SK-MEL-5 (cell line): Measurements from ENCODE around the gene FBRS. TPM values are rescaled to one million over a fixed set of nuclear protein-coding genes. Genes with fewer than 3 reads are reported as not detected.
A peak's percentile ranks its signal among the peaks of the same experiment; 100 is the strongest.

Source experiments
- DNase-seq: peaks from one replicate; pipeline ENCODE4 v3.0.0-alpha.2; 2016; ENCODE audit warnings: low read depth, low spot score
- in situ Hi-C: cut with HindIII; loops from 2 replicates; pipeline ENCODE4 v1.10.0; 2016; ENCODE audit warnings: low sequenced_read_pairs, high pct_unique_total_duplicates, low pct_unique_long_range_greater_than_20kb
- small RNA-seq, 2 experiments: library from RNA; depleted of rRNA; stranded (forward); fragments of <200 nt; gene quantifications; one replicate each; pipeline ENCODE3, GENCODE V24; 2014
- total RNA-seq: library from RNA; depleted of rRNA; stranded (reverse); fragments of >200 nt; shearing (Covaris generic); gene quantifications from 2 replicates; pipeline ENCODE4 v1.2.3, GENCODE V29; 2014; rRNA removed

The FBRS gene
- total RNA-seq, 1 experiment from 2014 or later = 8.8 TPM

DNA sequence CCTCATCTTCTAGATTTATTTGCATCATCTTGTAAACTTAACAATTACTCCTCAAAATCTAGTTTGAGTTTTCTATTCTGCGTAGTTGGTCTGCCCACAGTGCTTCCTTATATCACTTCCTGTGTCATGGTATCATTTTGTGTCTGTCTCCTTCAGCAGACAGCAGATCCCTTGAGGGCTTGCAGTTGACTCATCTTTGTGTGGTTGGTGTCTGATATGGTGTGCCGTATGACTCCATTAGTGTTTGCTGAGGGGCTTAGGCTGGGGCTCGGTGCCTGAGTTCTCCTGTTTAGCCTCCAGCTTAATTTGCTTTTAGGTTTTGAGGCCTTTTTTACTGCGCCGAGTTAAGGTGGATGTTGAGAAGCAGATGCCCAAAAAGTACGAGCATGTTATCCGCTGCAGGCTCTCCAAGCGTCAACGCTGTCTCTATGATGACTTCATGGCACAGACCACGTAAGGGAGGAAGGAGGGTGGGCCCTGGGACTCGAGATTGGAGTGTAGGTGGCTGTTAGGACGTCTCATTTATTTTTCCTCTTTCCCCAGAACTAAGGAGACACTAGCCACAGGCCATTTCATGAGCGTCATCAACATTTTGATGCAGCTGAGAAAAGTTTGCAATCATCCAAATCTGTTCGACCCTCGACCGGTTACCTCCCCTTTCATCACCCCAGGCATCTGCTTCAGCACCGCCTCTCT, 57.7 kb downstream of the FBRS start:
- DNase-seq = peak; percentile 62
- in situ Hi-C loops = no loop called here

DNA sequence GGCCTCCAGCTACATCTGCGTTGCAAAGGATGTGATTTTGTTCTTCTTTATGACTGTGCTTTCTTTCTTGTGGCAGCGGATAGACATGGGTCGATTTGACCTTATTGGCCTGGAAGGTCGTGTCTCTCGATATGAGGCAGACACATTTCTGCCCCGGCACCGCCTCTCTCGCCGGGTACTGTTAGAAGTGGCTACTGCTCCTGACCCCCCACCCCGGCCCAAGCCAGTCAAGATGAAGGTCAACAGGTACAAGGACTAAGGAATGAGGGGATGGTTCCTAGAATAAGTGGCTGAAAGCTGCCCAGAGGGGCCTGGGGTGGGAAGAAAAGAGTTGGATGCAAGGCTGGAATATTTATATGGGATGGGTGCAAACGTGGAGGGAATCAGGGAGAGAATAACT, 61.9 kb downstream of the FBRS start:
- no peak for DNase-seq
- in situ Hi-C loops = no loop called here

Small RNAs within 50 kb of the gene (small RNA-seq; reads per million reads assigned to genes)
- gene AC093249.1 (0 reads per million in 2 experiments), gene RNU6-1043P (0 reads per million in 2 experiments), gene RNU6-416P (0 reads per million in 2 experiments), gene SNORA30 (4.6 to 10.2 reads per million in 2 experiments)

Other genes starting within 250 kb of the FBRS start
- 11.9 and 21.7 TPM in 2 replicates for gene DCTPP1, start 228.4 kb upstream of the FBRS start, total RNA-seq
- 5.4 and 7.9 TPM in 2 replicates for gene SEPHS2, start 212.6 kb upstream of the FBRS start, total RNA-seq
- not detected in 2 replicates for gene ITGAL, start 185.7 kb upstream of the FBRS start, total RNA-seq
- 40.4 and 43.1 TPM in 2 replicates for gene ZNF768, start 131.9 kb upstream of the FBRS start, total RNA-seq
- 4.1 and 4.6 TPM in 2 replicates for gene ZNF747, start 123.6 kb upstream of the FBRS start, total RNA-seq
- gene ZNF764, start 100.1 kb upstream of the FBRS start, total RNA-seq = 4.1 and 4.9 TPM in 2 replicates
- gene ZNF688, start 86.7 kb upstream of the FBRS start, total RNA-seq = 16.3 and 23.4 TPM in 2 replicates
- gene ZNF785, start 72.7 kb upstream of the FBRS start, total RNA-seq = 12.1 and 13.0 TPM in 2 replicates
- gene ZNF689, start 48.0 kb upstream of the FBRS start, total RNA-seq = 23.0 TPM in 2 replicates
- 3.0 and 5.0 TPM in 2 replicates for gene PRR14, start 7.5 kb upstream of the FBRS start, total RNA-seq
- 5.8 and 9.4 TPM in 2 replicates for gene SRCAP, start 40.7 kb downstream of the FBRS start, total RNA-seq
- gene PHKG2, start 90.0 kb downstream of the FBRS start, total RNA-seq = 14.3 and 16.4 TPM in 2 replicates
- gene CFAP119, start 103.6 kb downstream of the FBRS start, total RNA-seq = 0.05 and 1.8 TPM in 2 replicates
- 108 and 120 TPM in 2 replicates for gene RNF40, start 103.9 kb downstream of the FBRS start, total RNA-seq
- 6.6 and 6.8 TPM in 2 replicates for gene ZNF629, start 128.8 kb downstream of the FBRS start, total RNA-seq
- gene BCL7C, start 235.6 kb downstream of the FBRS start, total RNA-seq = 21.5 and 22.0 TPM in 2 replicates
- gene CTF1, start 238.2 kb downstream of the FBRS start, total RNA-seq = 0.13 and 0.29 TPM in 2 replicates